Stimulated activated CD4-positive, alpha-beta T cell treated with anti-CD3 and anti-CD28 coated beads, Interleukin-15, amount 100 ng/mL, for 24 hours (primary cell): ENCODE measurements around the gene HERC2.
A peak's percentile ranks its signal among the peaks of the same experiment; 100 is the strongest.

Source experiments
- DNase-seq: peaks from one replicate; pipeline ENCODE4 v3.0.0-alpha.2; 2020

The HERC2 gene

DNA sequence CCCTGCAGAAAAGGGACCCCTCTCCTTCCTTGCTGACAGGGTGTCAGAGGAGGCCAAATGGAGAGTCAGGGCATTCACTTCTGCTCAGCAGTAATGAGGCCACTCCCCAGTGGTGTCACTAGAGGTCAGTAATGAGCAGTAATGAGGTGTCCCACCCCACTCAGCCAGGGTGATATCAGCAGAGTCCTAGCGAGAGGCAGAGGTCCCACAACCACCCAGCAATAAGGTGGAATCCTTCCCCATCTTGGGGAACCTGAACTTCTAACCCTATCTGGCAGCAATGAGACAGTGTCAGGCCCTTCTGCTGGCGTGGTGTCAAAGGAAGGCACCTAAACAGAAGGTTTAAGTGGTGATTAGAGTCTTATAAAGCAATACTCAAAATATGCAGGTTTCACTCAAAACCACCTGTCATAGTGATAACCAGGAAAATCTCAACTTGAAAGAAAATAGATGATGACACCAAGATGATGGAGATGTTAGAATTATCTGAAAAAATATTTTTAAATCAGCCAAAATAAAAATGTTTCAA, 235.7 kb downstream of the HERC2 start:
- DNase-seq: peak; percentile 70

DNA sequence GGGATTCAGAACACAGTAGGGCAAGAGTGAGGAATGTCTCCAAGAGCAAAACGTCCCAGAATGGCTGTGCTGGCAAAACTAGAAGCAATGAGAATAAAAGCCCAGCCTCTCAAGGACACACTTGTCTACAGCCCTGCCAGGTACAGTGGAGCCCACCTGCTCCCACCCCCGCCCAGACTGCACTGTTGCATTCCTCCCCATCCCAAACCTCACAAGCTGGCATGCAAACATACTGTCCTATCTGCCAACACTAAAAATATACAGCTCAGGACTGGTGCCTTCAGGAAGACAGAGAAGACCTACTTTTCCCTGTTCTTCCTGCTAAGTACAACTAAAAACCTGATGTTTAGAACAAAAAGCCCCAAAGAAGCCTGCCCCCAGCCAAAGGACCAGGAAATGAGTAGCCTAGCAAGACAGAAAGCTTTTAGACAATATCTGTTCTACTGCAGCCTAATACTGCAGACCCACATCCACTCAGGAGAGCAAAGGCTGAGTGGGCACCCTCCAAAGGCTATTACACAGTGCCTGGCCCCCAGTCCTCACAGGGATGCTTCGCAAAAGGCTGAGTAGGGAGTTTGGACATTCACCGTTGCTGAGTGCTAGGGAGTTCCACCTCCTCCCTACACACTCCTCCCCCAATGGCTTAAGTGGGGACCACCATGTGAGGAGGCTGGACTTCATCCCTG, 236.3 kb downstream of the HERC2 start:
- no peak for DNase-seq

DNA sequence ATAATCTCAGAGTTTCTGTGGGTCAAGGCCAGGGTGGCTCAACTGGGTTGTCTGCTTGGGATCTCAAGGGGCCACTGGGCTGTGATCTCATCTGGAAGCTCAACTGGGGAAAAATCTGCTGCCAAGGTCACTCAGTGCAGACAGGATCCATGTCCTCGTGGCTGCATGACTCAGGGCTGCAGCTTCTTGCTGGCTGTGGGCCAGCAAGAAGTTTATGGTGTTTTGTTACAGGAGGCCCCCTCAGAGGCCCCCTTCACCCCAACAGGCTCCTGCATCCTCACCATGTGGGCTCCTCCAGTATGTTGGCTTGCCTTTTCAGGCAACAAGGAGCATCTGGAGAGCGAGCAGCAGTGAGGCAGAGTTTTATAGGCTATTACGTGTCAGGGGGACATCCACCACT, 237.4 kb downstream of the HERC2 start:
- no peak for DNase-seq

DNA sequence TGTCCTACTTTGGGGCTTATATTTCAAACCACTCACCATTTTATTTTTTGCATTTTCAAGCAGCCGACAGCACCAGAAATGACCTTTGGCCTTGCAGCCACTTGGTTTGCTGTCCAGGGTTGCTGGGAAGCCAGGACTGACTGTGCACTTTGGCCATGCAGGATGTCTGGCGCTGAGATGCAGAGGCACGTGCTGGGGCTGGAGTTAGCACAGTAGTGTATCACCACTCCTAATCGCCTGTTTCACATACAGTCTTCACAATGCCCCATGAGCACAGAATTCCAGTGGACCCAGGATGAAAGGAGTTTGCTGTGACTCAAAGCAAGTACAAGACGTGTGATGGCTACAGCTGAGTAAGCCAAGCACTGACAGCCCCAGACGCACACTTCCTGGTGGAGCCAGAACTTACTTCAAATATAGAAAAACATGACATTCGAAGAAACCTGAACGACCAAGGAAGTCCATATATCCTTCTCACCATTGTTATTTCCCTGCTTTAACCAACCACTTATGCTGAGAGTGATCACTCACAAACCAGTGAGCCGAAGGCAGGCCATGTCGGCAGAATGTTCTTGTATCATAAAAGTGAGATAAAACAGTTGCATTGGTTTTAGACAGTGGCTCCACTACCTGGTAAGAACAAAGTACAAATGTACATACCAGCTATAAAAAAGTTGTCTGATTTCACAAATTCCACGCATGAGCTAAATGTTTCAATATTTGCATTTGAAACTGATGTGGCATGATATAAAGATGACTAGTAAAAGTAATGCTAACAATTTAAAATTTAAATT, 238.9 kb downstream of the HERC2 start:
- no peak for DNase-seq

DNA sequence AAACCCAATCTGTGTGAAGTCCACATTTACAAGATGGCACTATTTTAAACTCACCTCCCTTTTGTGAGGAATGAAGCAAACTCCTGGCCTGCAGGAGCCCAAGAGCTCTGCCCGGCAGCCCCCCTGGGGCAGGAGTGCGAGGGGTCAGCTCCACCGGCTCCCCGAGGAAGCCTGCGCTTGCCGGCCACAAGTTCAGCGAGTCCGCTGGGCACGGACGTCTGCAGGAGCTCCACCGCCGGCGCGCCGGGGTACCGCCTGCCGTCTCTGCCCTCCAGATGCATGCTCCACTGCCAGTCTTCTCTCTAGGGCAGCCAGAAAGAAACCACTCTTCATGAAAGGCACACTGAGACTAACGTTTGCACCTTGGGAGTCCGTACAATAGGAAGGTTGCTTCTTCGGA, 240.4 kb downstream of the HERC2 start:
- no peak for DNase-seq

DNA sequence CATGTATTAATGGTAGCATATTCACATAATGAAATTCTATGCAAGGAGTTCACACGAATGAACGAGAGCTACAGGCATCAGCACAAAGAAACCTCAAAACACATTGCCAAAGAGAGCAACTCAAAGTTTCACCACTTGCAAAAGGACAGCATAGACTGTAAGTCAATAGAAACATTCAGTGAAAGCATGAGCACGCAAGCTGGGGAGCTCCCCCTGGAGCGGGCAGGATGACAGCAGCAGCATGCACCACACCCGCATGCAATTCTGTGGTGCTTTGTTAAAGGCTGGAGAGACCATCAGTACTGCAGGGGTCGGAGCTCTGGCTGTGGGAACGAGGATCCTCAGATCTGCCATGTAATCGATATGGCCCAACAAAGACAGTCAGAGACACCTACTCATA, 241.6 kb downstream of the HERC2 start:
- no peak for DNase-seq

DNA sequence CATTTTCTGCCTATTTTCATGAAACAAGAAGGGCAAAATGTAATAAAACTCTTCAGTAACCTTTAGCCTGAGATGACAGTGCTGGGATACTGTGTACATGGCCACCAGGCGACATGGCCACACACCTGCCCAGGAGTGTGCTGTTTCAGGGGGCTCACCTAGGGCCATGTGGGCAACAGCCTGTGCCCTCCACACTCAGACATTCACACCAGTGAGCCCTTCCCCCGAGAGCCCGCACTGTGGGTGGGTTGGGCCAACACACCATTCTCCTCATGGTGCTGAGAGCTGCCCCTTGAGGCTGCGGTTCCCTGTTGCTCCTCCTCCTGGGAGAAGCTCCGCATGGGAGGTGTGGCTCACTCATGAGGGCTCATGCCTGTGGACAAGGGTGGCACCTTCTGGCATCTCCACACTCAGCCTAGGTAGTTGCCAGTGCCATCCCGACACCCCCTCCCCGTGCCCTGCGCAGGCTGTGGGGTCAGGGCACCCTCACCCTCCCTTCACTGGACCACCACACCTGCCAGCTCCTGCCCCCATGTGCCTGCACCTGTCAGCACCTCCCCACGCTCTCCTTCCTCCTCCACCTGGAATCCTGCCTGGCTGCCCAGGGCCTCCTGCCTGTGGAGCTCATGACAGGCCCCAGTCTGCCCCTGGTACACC, 242.5 kb downstream of the HERC2 start:
- DNase-seq: no peak

DNA sequence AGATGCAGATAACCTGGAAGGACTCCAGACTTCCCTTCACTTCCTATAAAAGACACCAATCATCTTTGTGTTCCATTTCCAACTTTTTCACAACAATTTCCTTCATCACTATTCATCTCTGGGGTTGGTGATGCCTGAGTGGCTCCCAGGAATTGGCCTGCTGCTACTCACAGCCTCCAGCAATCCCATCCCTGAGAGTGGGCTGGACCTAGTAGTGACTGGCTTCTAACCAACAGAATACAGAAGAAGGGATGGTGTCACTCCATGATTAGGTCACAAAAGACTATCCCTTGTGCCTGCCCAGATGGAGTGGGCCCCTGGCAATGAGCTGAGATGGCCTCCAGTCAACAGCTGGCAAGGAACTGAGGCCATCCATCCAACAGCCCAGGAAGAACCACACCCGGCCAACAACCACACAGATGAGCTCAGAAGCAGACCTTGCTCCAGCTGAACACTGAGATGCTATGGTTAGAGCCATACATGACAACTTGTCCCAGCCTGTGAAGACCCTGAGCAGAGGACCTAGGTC, 243.7 kb downstream of the HERC2 start:
- no peak for DNase-seq

DNA sequence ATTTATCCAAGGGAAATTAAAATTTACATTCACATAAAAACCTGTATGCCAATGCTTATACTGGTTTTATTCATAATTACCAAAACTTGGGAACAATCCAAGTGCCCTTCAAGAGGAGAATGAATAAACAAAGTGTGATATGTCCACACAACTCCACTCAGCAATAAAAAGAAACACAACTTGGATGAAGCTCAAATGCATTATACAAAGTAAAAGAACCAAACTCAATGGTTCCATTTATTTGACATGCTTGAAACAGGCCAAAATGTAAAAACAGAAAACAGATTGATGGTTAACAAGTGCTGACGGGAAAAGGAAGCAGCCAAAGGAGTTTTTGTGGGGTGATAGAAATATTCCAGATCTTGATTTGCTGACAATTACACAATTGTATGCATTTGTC, 246.4 kb downstream of the HERC2 start:
- DNase-seq: no peak

DNA sequence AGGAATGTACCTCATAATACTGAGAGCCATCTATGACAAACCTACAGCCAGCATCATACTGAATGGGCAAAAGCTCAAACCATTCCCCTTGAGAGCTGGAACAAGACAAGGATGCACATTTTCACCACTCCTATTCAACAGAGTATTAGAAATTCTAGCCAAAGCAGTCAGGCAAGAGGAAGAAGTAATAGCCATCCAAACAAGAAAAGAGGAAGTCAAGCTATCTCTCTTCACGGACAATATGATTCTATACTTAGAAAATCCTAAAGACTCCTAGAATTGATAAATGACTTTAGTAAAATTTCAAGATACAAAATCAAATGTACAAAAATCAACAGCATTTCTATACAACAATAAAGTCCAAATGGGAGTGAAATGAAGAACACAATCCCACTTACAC, 253.0 kb downstream of the HERC2 start:
- no peak for DNase-seq

DNA sequence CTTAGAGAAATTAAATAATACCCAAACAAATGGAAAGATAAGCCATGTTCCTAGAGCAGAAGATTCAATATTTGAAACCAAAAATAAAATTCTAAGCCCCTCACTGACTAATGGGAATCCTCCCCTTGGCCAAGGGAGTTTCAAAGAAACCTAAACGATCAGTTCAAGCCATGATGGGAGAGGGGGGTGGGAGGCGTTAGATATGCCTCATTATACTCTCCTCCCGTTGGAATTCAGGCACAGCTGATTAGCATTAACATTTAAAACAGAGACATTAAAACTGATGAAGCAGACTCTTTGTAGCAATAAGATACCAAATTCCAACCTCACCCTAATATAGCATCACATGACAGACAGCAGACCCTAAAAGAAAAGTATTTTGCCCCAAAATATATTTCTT, 255.7 kb downstream of the HERC2 start:
- no peak for DNase-seq
